Neuronal stem cell (in vitro differentiated cells): ENCODE measurements around the gene ASCC3.

Experiments
- DNase-seq: peaks from one replicate; pipeline ENCODE4 v3.0.0-alpha.2; 2013; ENCODE audit warnings: low spot score
- H2AFZ ChIP-seq: one replicate; pipeline ENCODE4 v1.6.1; 2013; ENCODE audit warnings: mild to moderate bottlenecking, low read length, inconsistent platforms
- H2AK5ac ChIP-seq: 2 replicates; pipeline ENCODE4 v1.6.1; 2013; ENCODE audit warnings: low read depth, mild to moderate bottlenecking, inconsistent platforms, low read length, moderate library complexity, mixed read lengths
- H2BK120ac ChIP-seq: 2 replicates; pipeline ENCODE4 v1.6.1; 2013; ENCODE audit warnings: low read depth, mild to moderate bottlenecking, inconsistent platforms, low read length, moderate library complexity, mixed read lengths
- H2BK12ac ChIP-seq: one replicate; pipeline ENCODE4 v1.6.1; 2013; ENCODE audit warnings: low read length, inconsistent platforms
- H2BK15ac ChIP-seq: 2 replicates; pipeline ENCODE4 v1.6.1; 2013; ENCODE audit warnings: mild to moderate bottlenecking, low read length, inconsistent platforms, mixed read lengths
- H2BK5ac ChIP-seq: one replicate; pipeline ENCODE4 v1.6.1; 2013; ENCODE audit warnings: inconsistent platforms, mild to moderate bottlenecking, low read length, moderate library complexity
- H3K14ac ChIP-seq: one replicate; pipeline ENCODE4 v1.6.1; 2013; ENCODE audit warnings: low read length, inconsistent platforms
- H3K18ac ChIP-seq: 2 replicates; pipeline ENCODE4 v1.6.1; 2013; ENCODE audit warnings: low read length, inconsistent platforms
- H3K23ac ChIP-seq: 2 replicates; pipeline ENCODE4 v1.6.1; 2013; ENCODE audit warnings: low read depth, mild to moderate bottlenecking, mixed read lengths, low read length, inconsistent platforms; ENCODE audit not compliant: poor library complexity
- H3K27ac ChIP-seq: replicated peaks from 3 replicates; pipeline ENCODE4 v1.5.1; 2013; ENCODE audit warnings: low read length, inconsistent platforms
- H3K27me3 ChIP-seq, 3 experiments: 2 replicates each; pipeline ENCODE4 v1.6.1; 2013; ENCODE audit warnings: low read length in 3 of 3, mild to moderate bottlenecking in 2 of 3, inconsistent platforms in 1 of 3, low read depth in 1 of 3, mixed read lengths in 1 of 3, moderate library complexity in 1 of 3; ENCODE audit not compliant: control insufficient read depth in 3 of 3, insufficient read depth in 3 of 3
- H3K36me3 ChIP-seq, 2 donors: replicated peaks in 1 of 2; 2 replicates each; pipeline ENCODE4 v1.6.1; 2013; ENCODE audit warnings: low read length in 2 of 2; ENCODE audit not compliant: control insufficient read depth in 2 of 2, insufficient read depth in 2 of 2
- H3K4ac ChIP-seq: 2 replicates; pipeline ENCODE4 v1.6.1; 2013; ENCODE audit warnings: inconsistent platforms, mild to moderate bottlenecking, low read length, moderate library complexity
- H3K4me1 ChIP-seq, 2 donors: 1 replicate in 1 of 2; 2 replicates in 1 of 2; pipeline ENCODE4 v1.6.1; 2013; ENCODE audit warnings: low read length in 2 of 2, low read depth in 1 of 2; ENCODE audit not compliant: control insufficient read depth in 2 of 2, insufficient read depth in 1 of 2
- H3K4me2 ChIP-seq: one replicate; pipeline ENCODE4 v1.6.1; 2013; ENCODE audit warnings: mild to moderate bottlenecking, low read length, inconsistent platforms; ENCODE audit not compliant: insufficient read depth, poor library complexity, severe bottlenecking
- H3K4me3 ChIP-seq, 2 donors: 2 replicates each; pipeline ENCODE4 v1.5.1; 2013; ENCODE audit warnings: low read length in 2 of 2, mild to moderate bottlenecking in 2 of 2, inconsistent platforms in 1 of 2, moderate library complexity in 1 of 2
- H3K79me1 ChIP-seq: one replicate; pipeline ENCODE4 v1.6.1; 2013; ENCODE audit warnings: low read depth, mild to moderate bottlenecking, inconsistent platforms, low read length, moderate library complexity
- H3K9ac ChIP-seq: one replicate; pipeline ENCODE4 v1.6.1; 2013; ENCODE audit warnings: mild to moderate bottlenecking, low read depth, low read length, inconsistent platforms; ENCODE audit not compliant: poor library complexity
- H3K9me3 ChIP-seq, 2 donors: replicated peaks in 1 of 2; 2 replicates each; pipeline versions ENCODE3 to v1.6.1; 2013; ENCODE audit warnings: low read length in 2 of 2, mild to moderate bottlenecking in 2 of 2, inconsistent platforms in 1 of 2, low read depth in 1 of 2, mixed read lengths in 1 of 2, moderate library complexity in 1 of 2; ENCODE audit not compliant: control insufficient read depth in 2 of 2, insufficient read depth in 1 of 2
- H4K8ac ChIP-seq: one replicate; pipeline ENCODE4 v1.6.1; 2013; ENCODE audit warnings: low read depth, mild to moderate bottlenecking, inconsistent platforms, low read length, moderate library complexity
- H4K91ac ChIP-seq: one replicate; pipeline ENCODE4 v1.6.1; 2013; ENCODE audit warnings: low read length, low read depth, mild to moderate bottlenecking, inconsistent platforms; ENCODE audit not compliant: poor library complexity
- WGBS, 2 donors: extraction: QIAGEN DNeasy Blood & Tissue Kit; methylation state at CpG; one replicate each; pipeline ENCODE4 v1.1.7; 2013; ENCODE audit warnings: missing lambda C conversion rate in 2 of 2, mixed read lengths in 1 of 2; ENCODE audit not compliant: insufficient read length in 2 of 2, insufficient replicate concordance in 1 of 2; ENCODE audit errors: extremely low coverage in 2 of 2; 5-methylcytosine and 5-hydroxymethylcytosine counted together

ASCC3 gene

DNA sequence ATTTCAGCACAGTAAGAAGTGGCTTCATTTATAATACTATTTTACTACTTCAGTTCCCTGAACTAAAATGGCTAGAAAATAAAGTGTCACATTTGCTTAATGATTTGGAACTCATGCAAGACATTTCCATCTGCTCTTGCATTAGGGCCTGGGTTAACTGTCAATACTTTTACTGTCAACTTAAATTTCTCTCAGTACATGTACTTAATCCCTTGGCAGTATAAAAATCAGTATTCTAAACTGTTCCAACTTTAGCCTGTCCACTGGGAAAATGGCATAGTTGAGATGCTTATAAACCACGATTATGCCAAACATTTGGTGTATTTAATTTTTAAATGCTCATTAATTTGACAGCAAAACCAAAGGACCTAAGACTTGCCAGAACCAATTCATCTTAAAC is 154.5 kb downstream of the ASCC3 start:
- no peak overlapping the region for H3K14ac ChIP-seq
- H3K23ac ChIP-seq, result no peak overlapping the region
- no peak overlapping the region for H2BK12ac ChIP-seq
- H4K91ac ChIP-seq, result no peak overlapping the region
- H3K18ac ChIP-seq, result no peak overlapping the region
- H2BK5ac ChIP-seq, result no peak overlapping the region
- no peaks in the 10 kb centered on the region for H3K79me1 ChIP-seq
- H3K4me3 ChIP-seq, result no peak overlapping the region
- H3K27me3 ChIP-seq, result no peaks in the 10 kb centered on the region
- H3K4me1 ChIP-seq, result peaks cover 0 to 2% of the 10 kb centered on the region in 2 donors
- no peak overlapping the region for H2AFZ ChIP-seq
- no peak overlapping the region for H3K27ac ChIP-seq
- no CpG with 5 or more reads among the region's 1 CpG for WGBS, 2 donors
- H3K9ac ChIP-seq, result no peak overlapping the region
- H4K8ac ChIP-seq, result no peak overlapping the region
- no peak overlapping the region for H3K4ac ChIP-seq
- H2BK15ac ChIP-seq, result no peak overlapping the region
- peaks cover 0 to 30% of the 10 kb centered on the region in 2 donors for H3K36me3 ChIP-seq
- no peak overlapping the region for H3K4me2 ChIP-seq
- peaks cover 0 to 5% of the 10 kb centered on the region in 2 donors for H3K9me3 ChIP-seq
- DNase-seq, result no peak
- H2AK5ac ChIP-seq, result no peak overlapping the region
- no peak overlapping the region for H2BK120ac ChIP-seq

DNA sequence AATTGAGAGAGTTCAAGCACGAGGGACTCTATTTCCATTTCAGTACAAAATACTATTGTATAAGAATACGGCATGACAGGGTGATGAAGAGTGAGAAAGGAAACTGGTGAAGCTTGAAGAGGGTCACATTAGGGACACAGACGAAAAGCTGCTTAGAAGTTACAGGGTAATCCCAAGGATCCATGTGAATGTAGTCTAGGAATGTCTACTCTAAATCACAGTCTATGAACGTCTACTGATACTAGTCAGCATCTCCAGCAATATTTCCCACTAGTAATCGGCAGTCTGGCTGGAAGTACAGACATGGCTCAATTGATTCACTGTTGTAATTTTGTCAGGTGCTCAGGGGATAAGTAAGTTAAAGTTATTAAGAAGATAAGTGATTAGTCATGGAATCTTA is 156.4 kb downstream of the ASCC3 start:
- no peak for DNase-seq
- Histone ChIP-seq H3K4ac (no peak overlapping the region), H3K27me3 (no peaks in the 10 kb centered on the region), H3K27ac (peak overlapping the region; percentile 32), H2BK12ac (no peak overlapping the region), H2BK120ac (no peak overlapping the region), H3K9me3 (peaks cover 0 to 5% of the 10 kb centered on the region in 2 donors), H2BK5ac (no peak overlapping the region), H3K9ac (no peak overlapping the region), H4K91ac (no peak overlapping the region), H3K4me2 (no peak overlapping the region), H3K79me1 (no peaks in the 10 kb centered on the region), H2AK5ac (no peak overlapping the region), H3K4me1 (peaks cover 0 to 2% of the 10 kb centered on the region in 2 donors), H4K8ac (no peak overlapping the region), H2AFZ (no peak overlapping the region), H3K36me3 (peaks cover 0 to 41% of the 10 kb centered on the region in 2 donors), H3K4me3 (no peak overlapping the region), H2BK15ac (no peak overlapping the region), H3K23ac (no peak overlapping the region), H3K18ac (no peak overlapping the region), H3K14ac (no peak overlapping the region)
- no CpG with 5 or more reads among the region's 5 CpGs for WGBS, 2 donors

DNA sequence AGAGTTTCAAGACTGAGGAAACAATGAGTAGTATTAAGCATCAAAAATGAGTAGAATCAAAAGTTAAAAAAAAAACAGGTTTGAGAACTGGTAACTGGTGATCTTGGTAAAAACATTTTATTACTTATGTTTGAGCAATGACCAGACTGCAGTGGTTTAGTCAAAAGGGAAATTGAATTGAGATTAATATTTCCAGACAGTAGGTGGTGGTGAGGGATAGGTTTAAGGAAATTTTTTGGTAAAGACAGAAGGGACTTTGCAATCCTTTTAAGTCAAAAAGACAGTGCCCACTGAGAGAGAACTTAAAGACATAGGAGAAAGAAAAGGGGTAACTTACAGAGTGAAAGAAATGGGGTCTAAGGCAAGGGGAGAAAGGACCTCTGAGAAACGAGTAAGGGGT is 156.9 kb downstream of the ASCC3 start:
- H2BK5ac ChIP-seq, result no peak overlapping the region
- no peak overlapping the region for H3K9ac ChIP-seq
- no peak overlapping the region for H3K4me2 ChIP-seq
- no peak overlapping the region for H3K4ac ChIP-seq
- H4K91ac ChIP-seq, result no peak overlapping the region
- no peak overlapping the region for H2AFZ ChIP-seq
- no peaks in the 10 kb centered on the region for H3K79me1 ChIP-seq
- H3K4me3 ChIP-seq, result no peak overlapping the region
- H3K36me3 ChIP-seq, result peaks cover 0 to 41% of the 10 kb centered on the region in 2 donors
- no peak for DNase-seq
- no peak overlapping the region for H2BK15ac ChIP-seq
- H2BK120ac ChIP-seq, result no peak overlapping the region
- no peak overlapping the region for H3K23ac ChIP-seq
- H4K8ac ChIP-seq, result no peak overlapping the region
- H2BK12ac ChIP-seq, result no peak overlapping the region
- no peaks in the 10 kb centered on the region for H3K27me3 ChIP-seq
- peaks cover 0 to 5% of the 10 kb centered on the region in 2 donors for H3K9me3 ChIP-seq
- no peak overlapping the region for H3K27ac ChIP-seq
- peaks cover 0 to 2% of the 10 kb centered on the region in 2 donors for H3K4me1 ChIP-seq
- no peak overlapping the region for H3K14ac ChIP-seq
- no peak overlapping the region for H3K18ac ChIP-seq
- WGBS, 2 donors, result no CpG with 5 or more reads among the region's 1 CpG
- no peak overlapping the region for H2AK5ac ChIP-seq

DNA sequence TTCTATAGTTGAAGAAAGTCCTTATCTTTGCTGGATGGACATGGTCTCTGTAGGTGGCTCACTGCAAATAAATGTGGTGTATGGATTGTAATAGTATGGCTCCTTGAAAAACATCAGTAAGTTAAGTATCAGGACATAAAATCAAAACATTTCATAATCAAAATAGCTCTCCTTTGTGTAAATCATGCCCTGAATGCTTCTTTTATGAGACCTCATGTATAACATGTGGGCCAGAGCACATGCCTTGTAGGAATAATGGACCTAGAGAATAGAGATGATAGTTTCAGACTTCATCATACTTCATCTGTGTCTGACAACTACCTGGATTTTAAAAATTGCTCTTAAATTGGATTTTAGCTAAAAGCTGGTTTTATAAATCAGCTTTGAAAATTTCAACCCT is 159.9 kb downstream of the ASCC3 start:
- H3K27me3 ChIP-seq, result no peaks in the 10 kb centered on the region
- DNase-seq, result no peak
- H2BK5ac ChIP-seq, result no peak overlapping the region
- H3K4me1 ChIP-seq, result peaks cover 0 to 2% of the 10 kb centered on the region in 2 donors
- H3K79me1 ChIP-seq, result no peaks in the 10 kb centered on the region
- H4K91ac ChIP-seq, result no peak overlapping the region
- no peak overlapping the region for H2BK12ac ChIP-seq
- H3K27ac ChIP-seq, result no peak overlapping the region
- H3K4ac ChIP-seq, result no peak overlapping the region
- no peak overlapping the region for H3K4me3 ChIP-seq
- no peak overlapping the region for H2AFZ ChIP-seq
- H2BK15ac ChIP-seq, result no peak overlapping the region
- H3K9ac ChIP-seq, result no peak overlapping the region
- H3K14ac ChIP-seq, result no peak overlapping the region
- H2BK120ac ChIP-seq, result no peak overlapping the region
- H3K18ac ChIP-seq, result no peak overlapping the region
- H3K23ac ChIP-seq, result no peak overlapping the region
- H2AK5ac ChIP-seq, result no peak overlapping the region
- H3K36me3 ChIP-seq, result peaks cover 0 to 59% of the 10 kb centered on the region in 2 donors
- H3K9me3 ChIP-seq, result peaks cover 0 to 5% of the 10 kb centered on the region in 2 donors
- no peak overlapping the region for H3K4me2 ChIP-seq
- no peak overlapping the region for H4K8ac ChIP-seq
